HG03354 (cell line): ENCODE measurements around the gene RNF150.

Experiments
- ATAC-seq: cut with Tn5 transposase; IDR thresholded peaks from one replicate; pipeline ENCODE4 v1.9.1; 2021; ENCODE audit warnings: mild to moderate bottlenecking; ENCODE audit not compliant: unreplicated experiment, poor library complexity, severe bottlenecking

Gene RNF150

GRCh38 chr4:140877781-140878180 lies 255.5 kb downstream of the RNF150 start:
- ATAC-seq, result no peak

- no peak for ATAC-seq
These were observed 256.5 kb downstream of the RNF150 start for GRCh38 chr4:140876615-140877364.

GRCh38 chr4:140875746-140876452 lies 257.4 kb downstream of the RNF150 start:
- no peak for ATAC-seq

- no peak for ATAC-seq
These were observed 259.2 kb downstream of the RNF150 start for GRCh38 chr4:140874056-140874455.

GRCh38 chr4:140871368-140871767 lies 261.9 kb downstream of the RNF150 start:
- ATAC-seq, result no peak

- no peak for ATAC-seq
These were observed 262.8 kb downstream of the RNF150 start for GRCh38 chr4:140870427-140870826.

- ATAC-seq, result no peak
These were observed 263.8 kb downstream of the RNF150 start for GRCh38 chr4:140869446-140869845.

GRCh38 chr4:140867356-140867755 lies 265.9 kb downstream of the RNF150 start:
- ATAC-seq, result no peak

GRCh38 chr4:140866492-140867005 lies 266.7 kb downstream of the RNF150 start:
- ATAC-seq, result no peak

- ATAC-seq, result no peak
These were observed 267.7 kb downstream of the RNF150 start for GRCh38 chr4:140865253-140866217.

GRCh38 chr4:140863197-140863596 lies 270.1 kb downstream of the RNF150 start:
- no peak for ATAC-seq

GRCh38 chr4:140862177-140862442 lies 271.2 kb downstream of the RNF150 start:
- no peak for ATAC-seq

GRCh38 chr4:140861359-140862176 lies 271.7 kb downstream of the RNF150 start:
- ATAC-seq, result peak; percentile 85

GRCh38 chr4:140858897-140859296 lies 274.4 kb downstream of the RNF150 start:
- no peak for ATAC-seq

- ATAC-seq, result no peak
These were observed 276.2 kb downstream of the RNF150 start for GRCh38 chr4:140857111-140857510.

- ATAC-seq, result no peak
These were observed 276.6 kb downstream of the RNF150 start for GRCh38 chr4:140856621-140857062.

GRCh38 chr4:140854168-140854567 lies 279.1 kb downstream of the RNF150 start:
- ATAC-seq, result no peak

- no peak for ATAC-seq
These were observed 281.5 kb downstream of the RNF150 start for GRCh38 chr4:140851804-140852203.

- peak; percentile 87 for ATAC-seq
These were observed 282.1 kb downstream of the RNF150 start for GRCh38 chr4:140851032-140851636.
